ENCODE measurements around the gene CXCL6.

CXCL6 gene

GRCh38 chr4:73842696-73843095 lies 6.2 kb downstream of the CXCL6 start:
- no peak for DNase-seq

- DNase-seq, result no peak
These were observed 6.9 kb downstream of the CXCL6 start for GRCh38 chr4:73843369-73843768.

- no peak for DNase-seq
These were observed 7.9 kb downstream of the CXCL6 start for GRCh38 chr4:73844345-73844744.

GRCh38 chr4:73844806-73845205 lies 8.3 kb downstream of the CXCL6 start:
- no peak for DNase-seq

- no peak for DNase-seq
These were observed 11.2 kb downstream of the CXCL6 start for GRCh38 chr4:73847526-73848182.

GRCh38 chr4:73848183-73848777 lies 11.8 kb downstream of the CXCL6 start:
- no peak for DNase-seq

- no peak for DNase-seq
These were observed 13.9 kb downstream of the CXCL6 start for GRCh38 chr4:73850261-73850970.

GRCh38 chr4:73851293-73851692 lies 14.8 kb downstream of the CXCL6 start:
- no peak for DNase-seq

- no peak for DNase-seq
These were observed 16.3 kb downstream of the CXCL6 start for GRCh38 chr4:73852771-73853170.

GRCh38 chr4:73853246-73853704 lies 16.8 kb downstream of the CXCL6 start, which contains the start of gene PF4V1:
PF4V1 (plus strand) TSS chr4:73853296; CDS start chr4:73853363, 67 bp downstream.
- DNase-seq, result no peak

- no peak for DNase-seq
These were observed 17.4 kb downstream of the CXCL6 start for GRCh38 chr4:73853718-73854473.

- DNase-seq, result no peak
These were observed 18.9 kb downstream of the CXCL6 start for GRCh38 chr4:73855406-73855805.

GRCh38 chr4:73856518-73856917 lies 20.0 kb downstream of the CXCL6 start:
- DNase-seq, result no peak

- DNase-seq, result no peak
These were observed 23.2 kb downstream of the CXCL6 start for GRCh38 chr4:73859614-73860088.

- no peak for DNase-seq
These were observed 23.7 kb downstream of the CXCL6 start for GRCh38 chr4:73860181-73860580.

- no peak for DNase-seq
These were observed 24.4 kb downstream of the CXCL6 start for GRCh38 chr4:73860917-73861316.

- DNase-seq, result no peak
These were observed 25.8 kb downstream of the CXCL6 start for GRCh38 chr4:73862322-73862721.

GRCh38 chr4:73864365-73864764 lies 27.9 kb downstream of the CXCL6 start:
- DNase-seq, result no peak

- no peak for DNase-seq
These were observed 28.5 kb downstream of the CXCL6 start for GRCh38 chr4:73864961-73865360.

- DNase-seq, result no peak
These were observed 29.1 kb downstream of the CXCL6 start for GRCh38 chr4:73865431-73866096.

GRCh38 chr4:73866246-73866645 lies 29.8 kb downstream of the CXCL6 start:
- no peak for DNase-seq

Data from nucleus accumbens (tissue), 56 donors.